Cardiac muscle cell (in vitro differentiated cells and primary cell): Measurements from ENCODE around the gene DHFR. TPM values are rescaled to one million over a fixed set of nuclear protein-coding genes. Genes with fewer than 3 reads are reported as not detected.

ENCODE experiments used
- DNase-seq, 2 donors: peaks; one replicate each; pipeline versions ENCODE4 v3.0.0 to v3.0.0-alpha.2; 2010 to 2017; ENCODE audit warnings: low read depth in 1 of 2, low spot score in 1 of 2
- H3K27ac ChIP-seq: fragments of 200-600 bp; sonication (generic); 2 replicates; pipeline ENCODE4 v1.5.1; 2016
- H3K27me3 ChIP-seq: fragments of 200-600 bp; sonication (generic); 2 replicates; pipeline ENCODE4 v1.6.0; 2016; ENCODE audit warnings: control low read depth
- H3K36me3 ChIP-seq: fragments of 200-600 bp; sonication (generic); 2 replicates; pipeline ENCODE4 v1.5.1; 2016; ENCODE audit warnings: control low read depth
- H3K4me1 ChIP-seq: fragments of 200-600 bp; sonication (generic); 2 replicates; pipeline ENCODE4 v1.8.1; 2017; ENCODE audit warnings: low read depth, mild to moderate bottlenecking, mixed run types
- H3K4me3 ChIP-seq: fragments of 200-600 bp; sonication (generic); 2 replicates; pipeline ENCODE4 v1.5.1; 2016; ENCODE audit warnings: mild to moderate bottlenecking
- H3K9me3 ChIP-seq: fragments of 200-600 bp; sonication (generic); 2 replicates; pipeline ENCODE4 v1.5.1; 2017; ENCODE audit warnings: low read depth, mild to moderate bottlenecking, control low read depth
- polyA plus RNA-seq: library from polyadenylated mRNA; unstranded; fragments of >200 nt; fragmentation: Nextera tagmentation; extraction: Ambion mirVana; gene quantifications from 2 replicates; pipeline ENCODE4 v1.2.1, GENCODE V29; 2016
- total RNA-seq: library from RNA; depleted of rRNA; stranded (reverse); fragments of >200 nt; gene quantifications from 2 replicates; pipeline ENCODE4 v1.2.3, GENCODE V29; 2016
- TF ChIP-seq, protein P1 (sequence below): IDR thresholded peaks from 2 replicates; pipeline ENCODE4 v1.5.1; 2012; ENCODE audit warnings: low read depth, mild to moderate bottlenecking, low read length

Gene DHFR
- total and polyA plus RNA-seq, 2 experiments from 2014 or later: 37.3 to 41.7 TPM

GRCh38 chr5:80688648-80689420 is 34.1 kb upstream of the DHFR start:
- no peak overlapping the region for H3K27ac ChIP-seq
- TF ChIP-seq, protein P1, sequence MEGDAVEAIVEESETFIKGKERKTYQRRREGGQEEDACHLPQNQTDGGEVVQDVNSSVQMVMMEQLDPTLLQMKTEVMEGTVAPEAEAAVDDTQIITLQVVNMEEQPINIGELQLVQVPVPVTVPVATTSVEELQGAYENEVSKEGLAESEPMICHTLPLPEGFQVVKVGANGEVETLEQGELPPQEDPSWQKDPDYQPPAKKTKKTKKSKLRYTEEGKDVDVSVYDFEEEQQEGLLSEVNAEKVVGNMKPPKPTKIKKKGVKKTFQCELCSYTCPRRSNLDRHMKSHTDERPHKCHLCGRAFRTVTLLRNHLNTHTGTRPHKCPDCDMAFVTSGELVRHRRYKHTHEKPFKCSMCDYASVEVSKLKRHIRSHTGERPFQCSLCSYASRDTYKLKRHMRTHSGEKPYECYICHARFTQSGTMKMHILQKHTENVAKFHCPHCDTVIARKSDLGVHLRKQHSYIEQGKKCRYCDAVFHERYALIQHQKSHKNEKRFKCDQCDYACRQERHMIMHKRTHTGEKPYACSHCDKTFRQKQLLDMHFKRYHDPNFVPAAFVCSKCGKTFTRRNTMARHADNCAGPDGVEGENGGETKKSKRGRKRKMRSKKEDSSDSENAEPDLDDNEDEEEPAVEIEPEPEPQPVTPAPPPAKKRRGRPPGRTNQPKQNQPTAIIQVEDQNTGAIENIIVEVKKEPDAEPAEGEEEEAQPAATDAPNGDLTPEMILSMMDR: no peak

GRCh38 chr5:80686757-80687156 is 32.0 kb upstream of the DHFR start:
- Histone ChIP-seq H3K27ac (no peak overlapping the region), H3K36me3 (no peaks in the 10 kb centered on the region), H3K4me1 (no peaks in the 10 kb centered on the region)

More at GRCh38 chr5:80688648-80689420, 34.1 kb upstream of the DHFR start:
- Histone ChIP-seq H3K4me1 (no peaks in the 10 kb centered on the region), H3K36me3 (no peaks in the 10 kb centered on the region), H3K27me3 (no peaks in the 10 kb centered on the region), H3K4me3 (no peak overlapping the region), H3K9me3 (no peaks in the 10 kb centered on the region)
- no peak for DNase-seq

DNA sequence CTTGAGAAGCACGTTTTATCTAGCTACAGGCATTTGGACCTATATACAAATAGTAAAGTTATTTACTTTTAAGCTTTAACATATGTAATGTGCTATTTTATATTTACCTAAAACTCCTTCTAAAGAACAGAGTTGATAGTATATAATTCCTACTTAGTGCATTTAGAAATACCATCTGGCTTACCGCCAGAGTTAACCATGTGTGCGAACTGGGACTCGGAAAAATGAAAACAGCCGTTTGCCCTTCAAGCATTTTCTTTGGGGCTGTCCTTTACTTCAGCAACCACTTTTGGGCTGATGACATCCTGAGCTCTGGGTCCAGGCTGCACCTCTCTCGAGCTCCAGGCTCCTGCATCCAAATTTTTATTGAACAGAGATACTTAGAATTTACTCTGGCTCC is 21.9 kb upstream of the DHFR start:
- no peak overlapping the region for H3K4me3 ChIP-seq
- no peak for DNase-seq
- H3K4me1 ChIP-seq: no peaks in the 10 kb centered on the region
- H3K27me3 ChIP-seq: no peaks in the 10 kb centered on the region
- H3K27ac ChIP-seq: no peak overlapping the region
- no peaks in the 10 kb centered on the region for H3K9me3 ChIP-seq
- peaks cover 40% of the 10 kb centered on the region for H3K36me3 ChIP-seq
- TF ChIP-seq, protein P1: no peak

More at GRCh38 chr5:80686757-80687156, 32.0 kb upstream of the DHFR start:
- TF ChIP-seq, protein P1: peak; percentile 37
- Histone ChIP-seq H3K4me3 (no peak overlapping the region), H3K27me3 (no peaks in the 10 kb centered on the region), H3K9me3 (no peaks in the 10 kb centered on the region)
- peak in 1 of 2 donors; percentile 31 for DNase-seq

- peaks cover 29% of the 10 kb centered on the region for H3K36me3 ChIP-seq
- peak; percentile 79 to 82 for DNase-seq
- H3K4me3 ChIP-seq: no peak overlapping the region
- no peak overlapping the region for H3K27ac ChIP-seq
- no peaks in the 10 kb centered on the region for H3K4me1 ChIP-seq
- TF ChIP-seq, protein P1: peak; percentile 87
- no peaks in the 10 kb centered on the region for H3K9me3 ChIP-seq
- H3K27me3 ChIP-seq: no peaks in the 10 kb centered on the region
These were observed 17.5 kb upstream of the DHFR start for GRCh38 chr5:80672140-80672736.

GRCh38 chr5:80668016-80668969 is 13.5 kb upstream of the DHFR start:
- H3K9me3 ChIP-seq: no peaks in the 10 kb centered on the region
- H3K27ac ChIP-seq: peak overlapping the region; percentile 19
- peaks cover 29% of the 10 kb centered on the region for H3K36me3 ChIP-seq
- no peak overlapping the region for H3K4me3 ChIP-seq
- no peaks in the 10 kb centered on the region for H3K27me3 ChIP-seq
- TF ChIP-seq, protein P1: no peak
- no peak for DNase-seq
- H3K4me1 ChIP-seq: no peaks in the 10 kb centered on the region
